Esophagus muscularis mucosa (tissue), 4 donors: ENCODE data around the gene CFL1. TPM values are rescaled to one million over a fixed set of nuclear protein-coding genes. Genes with fewer than 3 reads are reported as not detected.

ENCODE experiments used
- DNase-seq: peaks from one replicate; pipeline ENCODE4 v3.0.0-alpha.2; 2017; ENCODE audit errors: extremely low spot score
- H3K27ac ChIP-seq, 4 donors: fragments of 200-600 bp; sonication (generic); replicated peaks in 1 of 4; 1 replicate in 3 of 4; 2 replicates in 1 of 4; pipeline ENCODE4 v1.5.1; 2016 to 2019; ENCODE audit warnings: mild to moderate bottlenecking in 1 of 4
- H3K27me3 ChIP-seq, 4 donors: fragments of 200-600 bp; sonication (generic); one replicate each; pipeline versions ENCODE4 v1.5.1 to v1.6.0; 2016 to 2019
- H3K36me3 ChIP-seq, 4 donors: fragments of 200-600 bp; sonication (generic); one replicate each; pipeline ENCODE4 v1.5.1; 2016 to 2019
- H3K4me1 ChIP-seq, 4 donors: fragments of 200-600 bp; sonication (generic); one replicate each; pipeline ENCODE4 v1.5.1; 2016 to 2019
- H3K4me3 ChIP-seq, 4 donors: fragments of 200-600 bp; sonication (generic); 1 replicate in 2 of 4; 2 replicates in 2 of 4; pipeline ENCODE4 v1.5.1; 2016 to 2019; ENCODE audit warnings: mild to moderate bottlenecking in 4 of 4, moderate library complexity in 1 of 4
- H3K9me3 ChIP-seq, 4 donors: fragments of 200-600 bp; sonication (generic); 1 replicate in 3 of 4; 2 replicates in 1 of 4; pipeline ENCODE4 v1.5.1; 2016 to 2019
- CTCF ChIP-seq, 3 experiments: fragments of 200-600 bp in 2 of 3; fragments of 450-650 bp in 1 of 3; sonication (generic) in 2 of 3; IDR thresholded peaks; one replicate each; pipeline ENCODE4 v1.5.1; 2017 to 2019; ENCODE audit warnings: antibody characterized with exemption in 3 of 3, mild to moderate bottlenecking in 2 of 3, moderate library complexity in 1 of 3
- EP300 ChIP-seq: sonication (generic); formaldehyde crosslinking; IDR thresholded peaks from one replicate; pipeline ENCODE4 v1.6.1; 2017; ENCODE audit warnings: antibody characterized with exemption
- POLR2A ChIP-seq: fragments of 450-650 bp; IDR thresholded peaks from one replicate; pipeline ENCODE4 v1.6.1; 2017; ENCODE audit warnings: antibody characterized with exemption, moderate library complexity, mild to moderate bottlenecking, low read depth
- POLR2AphosphoS5 ChIP-seq, 2 donors: sonication (generic); formaldehyde crosslinking; IDR thresholded peaks; one replicate each; pipeline ENCODE4 v1.6.1; 2017; ENCODE audit warnings: antibody characterized with exemption in 2 of 2
- WGBS: methylation state at CpG from one replicate; pipeline ENCODE4 v1.1.5; 2018; 5-methylcytosine and 5-hydroxymethylcytosine counted together
- intact Hi-C: fragments of 100-400 bp; cut with DNase I; formaldehyde crosslinking; loops from one replicate; pipeline ENCODE4 v1.15.1; 2023
- total RNA-seq, 4 donors: library from RNA; depleted of rRNA; stranded (reverse); fragments of >200 nt; gene quantifications; one replicate each; pipeline versions ENCODE4 v1.1.0 to v1.2.1, GENCODE V29; 2016

The CFL1 gene
- total RNA-seq, 4 donors from 2014 or later, result 610 to 793 (median 738) TPM

- H3K4me1 ChIP-seq, result peaks cover 26 to 55% (median 44%) of the 10 kb centered on the region in 4 donors
- intact Hi-C loops, result loop anchor here (5.0 kb wide), 1 partner anchor 117 kb away; the partner anchor contains the start of genes BANF1 and EIF1AD
- WGBS, result 91% methylated on average over 7 of the region's 7 CpGs
- no peaks in the 10 kb centered on the region for H3K9me3 ChIP-seq
- TF ChIP-seq POLR2AphosphoS5 (IDR thresholded peaks at IDR 0.05) (no peak), CTCF (IDR thresholded peaks at IDR 0.05) (no peak), POLR2A (no peak), EP300 (no peak)
- H3K27ac ChIP-seq, result peak overlapping the region; percentile 39 to 57 (median 47)
- H3K27me3 ChIP-seq, result no peaks in the 10 kb centered on the region
- DNase-seq, result no peak
- H3K4me3 ChIP-seq, result no peak overlapping the region
- H3K36me3 ChIP-seq, result peaks cover 8 to 48% (median 44%) of the 10 kb centered on the region in 4 donors
Observed at GRCh38 chr11:65885231-65885630, 27.3 kb upstream of the CFL1 start.

GRCh38 chr11:65884716-65885092 lies 26.7 kb upstream of the CFL1 start:
- no peak overlapping the region for H3K4me3 ChIP-seq
- peak overlapping the region; percentile 39 to 57 (median 47) for H3K27ac ChIP-seq
- peaks cover 8 to 48% (median 44%) of the 10 kb centered on the region in 4 donors for H3K36me3 ChIP-seq
- H3K27me3 ChIP-seq, result no peaks in the 10 kb centered on the region
- TF ChIP-seq POLR2A, result no peak
- TF ChIP-seq CTCF (IDR thresholded peaks at IDR 0.05), result peak; percentile 97 to 98 (median 98)
- TF ChIP-seq POLR2AphosphoS5 (IDR thresholded peaks at IDR 0.05), result peak; percentile 57 to 87
- H3K9me3 ChIP-seq, result no peaks in the 10 kb centered on the region
- H3K4me1 ChIP-seq, result peaks cover 21 to 50% (median 39%) of the 10 kb centered on the region in 4 donors
- 0% methylated on average over 3 of the region's 9 CpGs for WGBS
- DNase-seq, result no peak
- intact Hi-C loops, result loop anchor here (1.0 to 5.0 kb wide), 2 partner anchors 103 to 118 kb away; partner anchors contain the start of genes BANF1 and EIF1AD

GRCh38 chr11:65883786-65884715 lies 26.1 kb upstream of the CFL1 start:
- WGBS, result 83% methylated on average over 20 of the region's 28 CpGs
- H3K36me3 ChIP-seq, result peaks cover 8 to 48% (median 44%) of the 10 kb centered on the region in 4 donors
- intact Hi-C loops, result loop anchor here (1.0 kb wide), 1 partner anchor 103 kb away; no protein-coding TSS in a partner anchor

GRCh38 chr11:65883058-65883761 lies 25.2 kb upstream of the CFL1 start:
- intact Hi-C loops, result no loop called here
- H3K4me1 ChIP-seq, result peaks cover 15 to 39% (median 28%) of the 10 kb centered on the region in 4 donors

More at GRCh38 chr11:65883786-65884715, 26.1 kb upstream of the CFL1 start:
- no peak overlapping the region for H3K4me3 ChIP-seq
- no peak for DNase-seq
- TF ChIP-seq POLR2AphosphoS5 (IDR thresholded peaks at IDR 0.05) (no peak), EP300 (no peak), POLR2A (no peak), CTCF (IDR thresholded peaks at IDR 0.05) (no peak)
- no peaks in the 10 kb centered on the region for H3K9me3 ChIP-seq
- peak overlapping the region; percentile 5 to 57 (median 46) for H3K27ac ChIP-seq
- H3K27me3 ChIP-seq, result no peaks in the 10 kb centered on the region
- H3K4me1 ChIP-seq, result peaks cover 15 to 43% (median 33%) of the 10 kb centered on the region in 4 donors

More at GRCh38 chr11:65883058-65883761, 25.2 kb upstream of the CFL1 start:
- TF ChIP-seq EP300, result no peak
- TF ChIP-seq POLR2A, result no peak
- TF ChIP-seq POLR2AphosphoS5 (IDR thresholded peaks at IDR 0.05), result no peak
- TF ChIP-seq CTCF (IDR thresholded peaks at IDR 0.05), result no peak
- 87% methylated on average over 13 of the region's 13 CpGs for WGBS
- no peak overlapping the region for H3K27ac ChIP-seq
- no peaks in the 10 kb centered on the region for H3K27me3 ChIP-seq
- H3K9me3 ChIP-seq, result no peaks in the 10 kb centered on the region
- DNase-seq, result no peak
- no peak overlapping the region for H3K4me3 ChIP-seq
- H3K36me3 ChIP-seq, result peaks cover 8 to 48% (median 44%) of the 10 kb centered on the region in 4 donors
